Epidermal melanocyte (primary cell): ENCODE results near the gene LLGL2.
A peak's percentile ranks its signal among the peaks of the same experiment; 100 is the strongest.
"Not testable (repeated sequence)": the region's sequence is repeated elsewhere in the genome, so short reads cannot be mapped to it uniquely, and the experiment has no call there.

Experiments
- DNase-seq: peaks from one replicate; pipeline ENCODE4 v3.0.0; 2011; ENCODE audit warnings: low spot score; ENCODE audit not compliant: insufficient read length

LLGL2 gene

GRCh38 chr17:75568412-75569255 is 43.1 kb downstream of the LLGL2 start:
- DNase-seq, result no peak

- DNase-seq, result no peak
Measured at GRCh38 chr17:75570034-75570676, 44.7 kb downstream of the LLGL2 start.

DNA sequence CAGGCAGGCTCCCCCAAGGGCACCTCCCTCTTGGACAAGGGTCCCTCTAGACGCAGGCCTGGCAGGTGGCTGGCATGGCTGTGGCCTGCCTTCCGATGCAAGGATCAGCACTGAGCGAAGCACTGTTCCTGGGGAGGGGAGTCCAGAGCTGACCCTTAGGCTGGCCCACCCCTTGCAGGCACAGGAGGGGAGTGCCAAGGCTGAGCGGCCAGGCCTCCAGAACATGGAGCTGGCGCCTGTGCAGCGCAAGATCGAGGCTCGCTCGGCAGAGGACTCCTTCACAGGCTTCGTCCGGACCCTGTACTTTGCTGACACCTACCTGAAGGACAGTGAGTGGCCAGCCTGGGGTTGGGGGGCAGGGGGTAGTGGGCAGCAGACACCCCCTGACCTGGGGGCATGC is 45.3 kb downstream of the LLGL2 start:
- DNase-seq, result no peak

- DNase-seq, result no peak
Measured at GRCh38 chr17:75571197-75571884, 45.8 kb downstream of the LLGL2 start.

DNA sequence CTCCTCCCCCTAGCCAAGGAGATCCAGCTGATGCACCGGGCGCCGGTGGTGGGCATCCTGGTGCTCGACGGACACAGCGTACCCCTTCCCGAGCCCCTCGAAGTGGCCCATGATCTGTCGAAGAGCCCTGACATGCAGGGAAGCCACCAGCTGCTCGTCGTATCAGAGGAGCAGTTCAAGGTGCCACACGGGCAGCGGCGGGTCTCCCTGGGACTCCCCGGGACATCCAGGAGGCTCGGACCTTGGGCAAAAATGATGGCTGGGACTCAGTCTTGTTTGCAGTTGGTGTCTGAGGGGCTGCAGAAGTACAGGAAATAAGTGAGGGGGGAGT is 46.4 kb downstream of the LLGL2 start:
- DNase-seq, result no peak

DNA sequence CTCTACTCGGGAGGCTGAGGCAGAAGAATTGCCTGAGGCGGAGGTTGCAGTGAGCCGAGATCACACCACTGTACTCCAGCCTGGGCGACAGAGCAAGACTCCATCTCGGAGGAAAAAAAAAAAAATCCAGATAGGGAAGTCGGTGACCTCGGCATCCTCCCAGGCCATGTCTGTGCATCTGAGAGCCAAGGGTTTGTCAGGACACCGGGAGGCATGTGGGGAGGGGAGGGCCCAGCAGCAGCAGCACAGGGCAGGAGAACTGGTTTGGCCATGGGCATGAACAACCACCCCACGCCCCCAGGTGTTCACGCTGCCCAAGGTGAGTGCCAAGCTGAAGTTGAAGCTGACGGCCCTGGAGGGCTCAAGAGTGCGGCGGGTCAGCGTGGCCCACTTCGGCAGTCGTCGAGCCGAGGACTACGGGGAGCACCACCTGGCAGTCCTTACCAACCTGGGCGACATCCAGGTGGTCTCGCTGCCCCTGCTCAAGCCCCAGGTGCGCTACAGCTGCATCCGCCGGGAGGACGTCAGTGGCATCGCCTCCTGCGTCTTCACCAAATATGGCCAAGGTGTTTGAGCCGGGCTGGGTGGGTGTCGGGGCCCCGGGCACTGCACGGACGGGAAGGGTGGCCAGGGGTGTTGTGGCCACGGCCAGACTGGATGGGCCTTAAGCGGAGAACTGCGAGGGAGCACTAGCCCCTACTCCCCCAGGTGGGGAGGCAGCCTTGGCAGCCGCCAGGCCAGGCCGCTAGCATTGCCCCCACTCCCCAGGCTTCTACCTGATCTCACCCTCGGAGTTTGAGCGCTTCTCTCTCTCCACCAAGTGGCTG is 47.4 kb downstream of the LLGL2 start:
- DNase-seq, result no peak

DNA sequence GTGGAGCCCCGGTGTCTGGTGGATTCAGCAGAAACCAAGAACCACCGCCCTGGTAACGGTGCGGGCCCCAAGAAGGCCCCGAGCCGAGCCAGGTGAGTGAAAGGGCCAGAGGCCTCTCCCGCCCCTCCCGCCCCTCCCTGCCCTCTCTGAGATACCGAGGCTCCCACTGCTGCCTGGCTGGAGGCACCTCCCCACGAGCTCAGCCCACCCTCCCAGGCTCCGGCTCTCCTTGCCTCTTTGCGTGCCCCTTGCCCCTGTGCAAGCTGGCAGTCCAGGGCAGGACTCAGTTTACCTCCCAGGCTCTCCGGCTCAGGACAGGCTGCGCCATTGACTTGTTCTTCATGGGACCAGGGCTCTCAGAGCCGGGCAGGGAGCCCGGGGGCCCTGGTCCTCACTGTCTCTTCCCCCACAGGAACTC is 48.1 kb downstream of the LLGL2 start:
- DNase-seq, result no peak

GRCh38 chr17:75573994-75574393 is 48.5 kb downstream of the LLGL2 start:
- DNase-seq, result no peak

DNA sequence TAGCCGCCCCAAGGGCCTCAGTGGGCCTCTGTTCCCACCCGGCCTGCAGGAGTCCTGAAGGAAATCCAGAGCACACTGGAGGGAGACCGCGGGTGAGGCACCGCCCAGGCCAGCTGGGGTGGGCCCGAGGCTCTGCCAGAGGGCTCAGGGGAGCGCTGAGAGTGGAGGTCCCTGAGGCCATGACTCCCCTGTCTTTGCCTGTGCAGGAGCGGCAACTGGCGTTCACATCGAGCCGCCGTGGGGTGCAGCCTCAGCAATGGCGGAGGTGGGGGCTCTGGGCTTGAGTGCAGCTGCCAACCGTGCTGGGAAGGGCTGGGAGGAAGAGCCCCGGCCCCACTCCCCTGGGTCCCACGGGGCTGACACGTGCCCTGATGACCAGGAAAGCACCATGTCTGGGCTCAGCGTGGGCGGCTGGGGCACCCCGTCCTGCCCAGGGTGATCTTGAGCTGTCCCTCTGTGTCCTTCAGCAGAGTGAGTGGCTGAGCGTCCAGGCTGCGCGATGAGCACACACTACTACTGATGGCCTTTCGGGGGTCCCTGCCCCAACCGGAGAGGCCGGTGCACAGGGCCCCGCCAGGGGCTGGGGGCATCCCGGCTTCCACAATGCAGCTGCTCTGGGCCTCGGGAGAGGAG is 49.0 kb downstream of the LLGL2 start:
- DNase-seq, result no peak

- DNase-seq, result no peak
Measured at GRCh38 chr17:75575197-75575596, 49.7 kb downstream of the LLGL2 start.

- no peak for DNase-seq
Measured at GRCh38 chr17:75575728-75576127, 50.2 kb downstream of the LLGL2 start.

DNA sequence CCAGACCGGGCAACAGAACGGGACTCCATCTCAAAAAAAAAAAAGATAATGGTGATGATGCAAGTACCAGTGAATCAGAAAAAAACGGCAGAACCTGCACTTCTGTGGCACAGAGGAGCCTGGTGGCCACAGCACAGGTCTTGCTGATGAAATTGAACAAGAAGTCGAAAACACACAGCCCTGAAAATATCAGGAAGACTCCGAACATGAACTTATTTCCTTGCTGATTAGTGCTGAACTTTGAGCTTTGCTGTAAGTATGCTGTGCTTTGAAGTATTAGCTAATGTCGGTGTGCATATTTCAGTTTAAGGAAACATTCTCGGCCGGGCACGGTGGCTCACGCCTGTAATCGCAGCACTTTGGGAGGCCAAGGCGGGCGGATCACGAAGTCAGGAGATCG is 51.2 kb downstream of the LLGL2 start:
- DNase-seq, result no peak

DNA sequence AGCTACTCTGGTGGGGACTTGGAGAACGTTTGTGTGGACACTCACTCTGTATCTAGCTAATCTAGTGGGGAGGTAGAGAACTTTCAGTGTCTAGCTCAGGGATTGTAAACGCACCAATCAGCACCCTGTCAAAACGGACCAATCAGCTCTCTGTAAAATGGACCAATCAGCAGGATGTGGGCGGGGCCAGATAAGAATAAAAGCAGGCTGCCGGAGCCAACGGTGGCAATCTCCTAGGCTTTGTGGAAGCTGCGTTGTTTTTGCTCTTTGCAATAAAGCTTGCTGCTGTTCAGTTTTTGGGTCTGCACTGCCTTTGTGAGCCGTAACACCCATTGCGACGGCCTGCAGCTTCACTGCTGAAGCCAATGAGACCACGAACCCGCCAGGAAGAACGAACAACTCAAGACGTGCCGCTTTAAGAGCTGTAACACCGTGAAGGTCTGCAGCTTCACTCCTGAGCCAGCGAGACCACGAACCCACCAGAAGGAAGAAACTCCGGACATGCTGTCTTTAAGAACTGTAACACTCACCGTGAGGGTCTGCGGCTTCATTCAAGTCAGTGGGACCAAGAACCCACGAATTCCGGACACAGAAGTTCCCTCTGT is 55.7 kb downstream of the LLGL2 start:
- not testable (repeated sequence) for DNase-seq

DNA sequence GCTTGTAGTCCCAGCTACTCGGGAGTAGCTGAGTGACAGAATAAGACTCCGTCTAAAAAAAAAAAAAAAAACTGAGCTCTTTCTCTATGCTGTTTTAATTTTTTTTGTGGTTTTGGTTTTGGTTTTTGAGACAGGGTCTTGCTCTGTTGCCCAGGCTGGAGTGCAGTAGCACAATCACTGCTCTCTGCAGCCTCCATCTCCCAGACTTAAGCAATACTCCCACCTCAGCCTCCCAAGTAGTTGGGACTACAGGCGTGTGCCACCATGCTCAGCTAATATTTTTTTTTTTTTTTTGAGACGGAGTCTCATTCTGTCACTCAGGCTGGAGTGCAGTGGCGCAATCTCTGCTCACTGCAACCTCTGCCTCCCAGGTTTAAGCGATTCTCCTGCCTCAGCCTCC is 57.7 kb downstream of the LLGL2 start:
- DNase-seq, result not testable (repeated sequence)

- DNase-seq, result no peak
Measured at GRCh38 chr17:75584849-75585175, 59.3 kb downstream of the LLGL2 start.

- no peak for DNase-seq
Measured at GRCh38 chr17:75587675-75588595, 62.4 kb downstream of the LLGL2 start, which contains the start of gene MYO15B. MYO15B (plus strand) TSS chr17:75587800; CDS start chr17:75588058, 258 bp downstream.

DNA sequence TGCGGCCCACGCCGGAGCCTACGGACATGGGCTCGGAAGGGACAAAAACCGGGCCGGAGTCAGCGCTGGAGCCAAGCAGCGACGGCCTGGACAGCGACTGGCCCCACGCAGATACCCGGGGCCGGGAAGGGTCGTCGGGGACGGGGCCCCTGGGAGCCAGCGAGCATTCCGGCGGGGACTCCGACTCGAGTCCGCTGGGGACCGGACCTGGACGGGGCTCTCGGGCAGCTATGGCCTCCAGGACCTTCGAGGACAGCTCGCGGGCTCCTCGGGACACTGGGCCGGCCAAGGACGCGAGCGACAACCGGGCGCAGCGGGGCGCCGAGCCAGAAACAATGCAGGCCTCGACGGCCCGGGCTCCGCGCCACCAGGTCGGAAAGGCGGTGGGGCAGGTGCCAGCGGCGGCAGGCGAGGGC is 63.1 kb downstream of the LLGL2 start:
- no peak for DNase-seq

DNA sequence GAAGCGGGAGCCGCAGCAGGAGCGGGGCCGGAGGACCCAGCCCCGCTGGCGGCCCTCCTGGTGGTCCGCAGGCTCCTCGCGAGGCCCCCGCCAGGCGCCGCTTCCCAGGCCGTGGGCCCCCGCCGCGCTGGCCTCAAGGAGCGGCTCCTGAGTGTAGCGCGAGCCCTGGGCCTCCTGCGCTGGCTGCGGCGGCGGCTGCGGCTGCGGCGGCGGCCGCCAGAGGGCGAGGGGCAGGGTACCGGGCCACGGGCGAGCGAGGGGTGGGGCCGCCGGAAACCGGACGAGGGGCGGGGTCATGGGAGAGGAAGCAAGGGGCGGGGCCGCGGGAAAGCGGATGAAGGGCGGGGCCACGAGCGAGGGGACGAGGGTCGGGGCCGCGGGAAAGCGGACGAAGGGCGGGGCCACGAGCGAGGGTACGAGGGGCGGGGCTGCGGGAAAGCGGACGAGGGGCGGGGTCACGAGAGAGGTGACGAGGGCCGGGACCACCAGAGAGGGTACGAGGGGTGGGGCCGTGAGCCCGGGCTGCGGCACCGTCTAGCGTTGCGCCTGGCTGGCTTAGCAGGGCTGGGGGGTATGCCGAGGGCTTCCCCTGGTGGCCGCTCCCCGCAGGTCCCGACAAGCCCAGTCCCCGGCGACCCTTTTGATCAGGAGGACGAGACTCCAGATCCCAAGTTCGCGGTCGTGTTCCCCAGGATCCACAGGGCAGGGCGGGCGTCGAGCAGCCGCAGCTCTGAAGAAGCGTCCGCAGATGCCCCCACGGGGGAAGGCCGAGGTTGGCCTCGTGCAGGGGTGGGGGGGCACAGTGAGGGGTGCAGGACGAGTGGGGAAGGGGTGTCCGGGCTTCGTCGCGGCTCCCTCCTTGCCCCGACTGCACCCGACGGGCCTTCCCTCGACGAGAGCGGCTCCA is 63.8 kb downstream of the LLGL2 start:
- peak; percentile 95 for DNase-seq

GRCh38 chr17:75589919-75590303 is 64.4 kb downstream of the LLGL2 start:
- no peak for DNase-seq
